ENCODE data around the gene MST1.

Gene MST1

DNA sequence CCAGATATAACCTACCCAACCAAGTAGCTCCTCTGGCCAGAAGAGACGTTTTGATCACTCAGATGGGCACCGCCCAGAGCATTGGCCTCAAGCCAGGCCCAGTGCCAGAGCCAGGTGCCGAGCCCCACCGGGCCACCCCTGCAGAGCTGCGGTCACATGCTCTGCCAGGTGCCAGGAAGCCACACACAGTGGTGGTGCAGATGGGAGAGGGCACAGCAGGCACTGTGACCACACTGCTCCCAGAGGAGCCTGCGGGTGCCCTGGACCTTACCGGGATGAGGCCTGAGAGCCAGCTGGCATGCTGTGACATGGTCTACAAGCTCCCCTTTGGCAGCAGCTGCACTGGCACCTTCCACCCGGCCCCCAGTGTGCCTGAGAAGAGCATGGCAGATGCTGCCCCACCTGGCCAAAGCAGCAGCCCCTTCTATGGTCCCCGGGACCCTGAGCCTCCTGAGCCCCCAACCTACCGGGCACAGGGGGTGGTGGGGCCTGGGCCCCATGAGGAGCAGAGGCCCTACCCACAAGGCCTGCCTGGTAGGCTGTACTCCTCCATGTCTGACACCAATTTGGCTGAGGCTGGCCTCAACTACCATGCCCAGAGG, 34.2 kb downstream of the MST1 start:
- no peak for DNase-seq

- DNase-seq = no peak
Measured at GRCh38 chr3:49654176-49654825, 35.0 kb downstream of the MST1 start.

DNA sequence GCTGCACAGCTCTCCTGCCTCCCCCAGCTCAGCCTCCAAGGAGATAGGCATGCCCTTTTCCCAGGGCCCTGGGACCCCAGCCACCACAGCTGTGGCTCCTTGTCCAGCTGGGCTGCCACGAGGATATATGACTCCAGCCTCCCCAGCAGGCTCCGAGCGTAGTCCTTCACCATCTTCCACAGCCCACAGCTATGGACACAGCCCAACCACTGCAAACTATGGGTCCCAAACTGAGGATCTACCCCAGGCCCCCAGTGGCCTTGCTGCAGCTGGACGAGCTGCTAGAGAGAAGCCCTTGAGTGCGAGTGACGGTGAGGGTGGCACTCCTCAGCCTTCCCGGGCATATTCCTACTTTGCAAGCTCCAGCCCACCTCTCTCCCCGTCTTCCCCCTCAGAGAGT, 35.7 kb downstream of the MST1 start:
- no peak for DNase-seq

DNA sequence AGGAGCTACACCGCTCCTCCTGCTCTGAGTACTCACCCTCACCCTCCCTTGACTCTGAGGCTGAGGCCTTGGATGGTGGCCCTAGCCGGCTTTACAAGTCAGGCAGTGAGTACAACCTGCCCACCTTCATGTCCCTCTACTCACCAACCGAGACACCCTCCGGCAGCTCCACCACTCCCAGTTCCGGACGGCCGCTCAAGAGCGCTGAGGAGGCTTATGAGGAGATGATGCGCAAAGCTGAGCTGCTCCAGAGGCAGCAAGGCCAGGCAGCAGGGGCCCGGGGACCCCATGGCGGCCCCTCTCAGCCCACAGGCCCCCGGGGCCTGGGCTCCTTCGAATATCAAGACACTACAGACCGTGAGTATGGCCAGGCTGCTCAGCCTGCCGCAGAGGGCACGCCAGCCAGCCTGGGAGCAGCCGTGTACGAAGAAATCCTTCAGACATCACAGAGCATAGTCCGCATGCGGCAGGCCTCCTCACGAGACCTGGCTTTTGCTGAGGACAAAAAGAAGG, 36.3 kb downstream of the MST1 start:
- DNase-seq = no peak

DNA sequence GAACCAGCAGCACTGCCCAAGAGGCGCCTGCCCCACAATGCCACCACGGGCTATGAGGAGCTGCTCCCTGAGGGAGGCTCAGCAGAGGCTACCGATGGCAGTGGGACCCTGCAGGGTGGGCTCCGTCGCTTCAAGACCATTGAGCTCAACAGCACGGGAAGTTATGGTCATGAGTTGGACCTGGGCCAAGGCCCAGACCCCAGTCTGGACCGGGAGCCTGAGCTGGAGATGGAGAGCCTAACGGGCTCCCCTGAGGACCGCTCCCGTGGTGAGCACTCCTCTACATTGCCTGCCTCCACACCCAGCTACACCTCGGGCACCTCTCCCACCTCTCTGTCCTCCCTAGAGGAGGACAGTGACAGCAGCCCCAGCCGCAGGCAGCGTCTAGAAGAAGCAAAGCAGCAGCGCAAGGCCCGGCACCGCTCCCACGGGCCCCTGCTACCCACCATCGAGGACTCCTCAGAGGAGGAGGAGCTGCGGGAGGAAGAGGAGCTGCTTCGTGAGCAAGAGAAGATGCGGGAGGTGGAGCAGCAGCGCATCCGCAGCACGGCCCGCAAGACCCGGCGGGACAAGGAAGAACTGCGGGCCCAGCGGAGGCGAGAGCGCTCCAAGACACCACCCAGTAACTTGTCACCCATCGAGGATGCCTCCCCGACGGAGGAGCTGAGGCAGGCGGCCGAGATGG, 36.9 kb downstream of the MST1 start:
- no peak for DNase-seq

GRCh38 chr3:49650637-49651036, 38.6 kb downstream of the MST1 start:
- no peak for DNase-seq

DNA sequence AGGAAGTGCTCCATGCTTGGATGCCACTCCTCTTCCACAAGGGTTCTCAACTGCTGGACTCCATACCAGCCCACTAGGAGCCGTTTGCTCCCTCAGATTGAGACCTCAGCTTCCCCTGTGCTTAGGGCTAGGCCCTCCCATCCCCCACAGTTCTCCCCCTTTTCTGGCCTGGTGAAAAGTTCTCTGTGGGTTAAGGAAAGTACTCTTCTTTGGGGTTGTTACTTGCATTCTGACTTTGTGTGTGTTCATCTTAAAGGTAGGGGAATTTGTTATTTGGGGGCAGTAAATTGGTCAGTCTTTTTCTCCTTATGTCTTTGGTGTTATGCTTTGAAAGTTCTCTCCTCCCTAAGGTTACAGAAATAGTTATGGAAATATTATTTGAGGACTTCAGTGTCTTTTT, 39.1 kb downstream of the MST1 start:
- no peak for DNase-seq

- DNase-seq = no peak
Measured at GRCh38 chr3:49649576-49649975, 39.7 kb downstream of the MST1 start.

- DNase-seq = no peak
Measured at GRCh38 chr3:49648354-49649019, 40.8 kb downstream of the MST1 start.

GRCh38 chr3:49647741-49648140, 41.5 kb downstream of the MST1 start:
- no peak for DNase-seq

- no peak for DNase-seq
Measured at GRCh38 chr3:49646236-49646635, 43.0 kb downstream of the MST1 start.

DNA sequence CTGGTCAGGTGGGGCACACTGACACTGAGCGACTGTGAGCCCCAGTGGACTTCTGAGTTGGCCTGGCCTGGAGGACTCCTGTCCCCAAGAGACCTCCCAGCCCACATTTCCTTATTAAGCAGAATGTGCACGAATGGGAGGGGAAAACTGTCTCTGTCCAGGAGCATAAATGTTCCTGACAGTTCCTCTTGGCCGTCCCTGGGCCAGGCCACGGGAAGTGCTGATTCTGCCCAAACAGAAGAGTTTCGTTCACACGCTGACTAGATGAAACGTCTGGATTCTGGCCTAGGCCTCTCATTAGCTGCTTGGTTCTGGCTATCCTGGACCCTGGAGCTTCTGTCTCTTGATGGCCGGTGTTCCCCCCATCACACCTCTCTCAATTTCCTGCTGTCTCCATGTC, 44.6 kb downstream of the MST1 start:
- DNase-seq = no peak

GRCh38 chr3:49642708-49643145, 46.5 kb downstream of the MST1 start:
- no peak for DNase-seq

DNA sequence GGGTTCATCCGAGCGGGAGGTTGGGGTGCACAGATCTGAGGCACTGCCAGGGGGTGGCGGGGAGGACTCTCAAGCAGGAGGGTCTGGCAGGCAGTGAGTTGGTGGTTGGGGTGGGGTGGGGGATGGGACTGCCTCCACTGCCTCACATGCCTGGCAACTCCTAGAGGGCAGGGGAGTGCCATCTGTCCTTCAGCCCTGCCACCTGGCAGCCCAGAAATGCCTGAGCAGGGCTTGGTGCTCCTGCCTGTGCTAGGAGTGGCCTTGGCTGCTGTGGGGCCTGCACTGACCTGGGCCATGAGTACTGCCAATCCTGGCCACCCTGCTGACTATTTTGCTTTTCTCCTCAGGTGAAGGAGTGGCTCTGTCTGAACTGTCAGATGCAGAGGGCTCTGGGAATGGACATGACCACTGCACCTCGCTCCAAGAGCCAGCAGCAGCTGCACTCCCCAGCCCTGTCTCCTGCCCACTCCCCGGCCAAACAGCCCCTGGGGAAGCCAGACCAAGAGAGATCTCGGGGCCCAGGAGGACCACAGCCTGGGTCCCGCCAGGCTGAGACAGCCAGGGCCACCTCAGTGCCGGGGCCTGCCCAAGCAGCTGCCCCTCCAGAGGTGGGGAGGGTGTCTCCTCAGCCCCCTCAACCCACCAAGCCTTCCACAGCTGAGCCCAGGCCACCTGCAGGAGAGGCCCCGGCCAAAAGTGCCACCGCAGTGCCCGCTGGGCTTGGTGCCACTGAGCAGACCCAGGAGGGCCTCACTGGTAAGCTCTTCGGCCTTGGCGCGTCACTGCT, 47.2 kb downstream of the MST1 start:
- DNase-seq = no peak

- no peak for DNase-seq
Measured at GRCh38 chr3:49641292-49641691, 48.0 kb downstream of the MST1 start.

- no peak for DNase-seq
Measured at GRCh38 chr3:49639551-49639950, 49.7 kb downstream of the MST1 start.

DNA sequence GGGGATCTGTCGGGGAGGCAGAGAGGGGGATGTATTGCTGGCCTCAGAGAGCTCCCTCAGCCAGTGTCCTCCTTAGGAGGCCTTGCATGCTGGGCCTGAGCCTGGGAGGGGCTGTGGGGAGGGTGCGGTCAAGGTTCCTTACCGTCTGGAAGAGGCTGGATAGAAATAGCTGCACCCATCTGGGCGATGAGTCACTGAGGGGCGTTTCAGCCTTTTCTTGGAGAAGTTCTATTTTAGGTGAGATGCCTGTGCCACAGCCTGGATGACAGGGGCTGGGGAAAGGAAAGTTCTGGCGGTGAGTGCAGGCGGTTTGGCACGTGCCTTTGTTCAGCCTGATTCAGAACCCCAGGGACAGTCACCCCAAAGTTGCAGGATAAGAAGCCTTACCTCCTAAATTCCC, 50.8 kb downstream of the MST1 start:
- DNase-seq = no peak

GRCh38 chr3:49636883-49637609, 52.2 kb downstream of the MST1 start:
- DNase-seq = peak; percentile 59

DNA sequence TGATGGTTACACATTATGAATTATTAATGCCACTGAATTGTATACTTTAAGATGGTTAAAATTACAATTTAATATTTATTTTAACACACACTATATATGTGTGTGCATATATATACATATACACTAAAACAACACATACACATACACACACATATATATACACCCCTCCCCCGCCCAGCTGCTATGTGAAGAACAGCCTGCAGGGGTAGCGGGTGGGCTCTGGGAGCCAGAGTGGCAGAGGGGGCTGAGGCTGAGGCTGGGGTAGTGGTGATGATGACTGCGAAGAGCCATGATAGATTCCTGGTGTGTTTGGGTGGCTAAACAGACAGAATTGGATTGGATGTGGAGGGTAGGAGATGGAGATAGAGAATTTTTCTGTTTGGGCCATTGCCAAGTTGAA, 54.5 kb downstream of the MST1 start:
- DNase-seq = no peak
